Measurements from ENCODE around the gene ZAR1L. TPM values are rescaled to one million over a fixed set of nuclear protein-coding genes. Genes with fewer than 3 reads are reported as not detected.
"Not testable (repeated sequence)": the region's sequence is repeated elsewhere in the genome, so short reads cannot be mapped to it uniquely, and the experiment has no call there.

The ZAR1L gene
- total RNA-seq, 1 experiment from 2014 or later = not detected

- intact Hi-C loops (cut with micrococcal nuclease; ENCODE audit: unreplicated experiment) (no loop called here), in situ Hi-C loops (cut with HindIII; ENCODE audit: low pct_unique_long_range_greater_than_20kb, low sequenced_read_pairs) (no loop called here)
- ChIA-PET CTCF (no interaction called here), POLR2A (no interaction called here)
- Histone ChIP-seq H3K27me3 (ENCODE audit: control insufficient read depth, insufficient read depth, low read length) (no peaks in the 10 kb centered on the region), H3K4me1 (ENCODE audit: control insufficient read depth, insufficient read depth, low read length) (no peaks in the 10 kb centered on the region), H3K4me3 (ENCODE audit: low read depth in 2 of 2, low read length in 2 of 2) (no peak overlapping the region), H3K9me3 (ENCODE audit: control insufficient read depth, insufficient read depth, low read depth, low read length) (no peaks in the 10 kb centered on the region), H3K27ac (ENCODE audit: low read length) (no peak overlapping the region), H3K36me3 (ENCODE audit: control insufficient read depth, insufficient read depth, low read length) (no peaks in the 10 kb centered on the region; the same call in 1 of the 2 replicates)
- TF ChIP-seq SIN3A (IDR thresholded peaks at IDR 0.05; ENCODE audit: borderline replicate concordance, insufficient read depth, low read depth, low read length) (no peak), POLR2AphosphoS5 (IDR thresholded peaks at IDR 0.05; ENCODE audit: low read depth, low read length) (no peak), TCF7L2 (IDR thresholded peaks at IDR 0.05; ENCODE audit: low read depth, low read length) (no peak)
- TF ChIP-seq, protein P1, sequence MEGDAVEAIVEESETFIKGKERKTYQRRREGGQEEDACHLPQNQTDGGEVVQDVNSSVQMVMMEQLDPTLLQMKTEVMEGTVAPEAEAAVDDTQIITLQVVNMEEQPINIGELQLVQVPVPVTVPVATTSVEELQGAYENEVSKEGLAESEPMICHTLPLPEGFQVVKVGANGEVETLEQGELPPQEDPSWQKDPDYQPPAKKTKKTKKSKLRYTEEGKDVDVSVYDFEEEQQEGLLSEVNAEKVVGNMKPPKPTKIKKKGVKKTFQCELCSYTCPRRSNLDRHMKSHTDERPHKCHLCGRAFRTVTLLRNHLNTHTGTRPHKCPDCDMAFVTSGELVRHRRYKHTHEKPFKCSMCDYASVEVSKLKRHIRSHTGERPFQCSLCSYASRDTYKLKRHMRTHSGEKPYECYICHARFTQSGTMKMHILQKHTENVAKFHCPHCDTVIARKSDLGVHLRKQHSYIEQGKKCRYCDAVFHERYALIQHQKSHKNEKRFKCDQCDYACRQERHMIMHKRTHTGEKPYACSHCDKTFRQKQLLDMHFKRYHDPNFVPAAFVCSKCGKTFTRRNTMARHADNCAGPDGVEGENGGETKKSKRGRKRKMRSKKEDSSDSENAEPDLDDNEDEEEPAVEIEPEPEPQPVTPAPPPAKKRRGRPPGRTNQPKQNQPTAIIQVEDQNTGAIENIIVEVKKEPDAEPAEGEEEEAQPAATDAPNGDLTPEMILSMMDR (IDR thresholded peaks at IDR 0.05) = no peak
- TF ChIP-seq, protein P2, sequence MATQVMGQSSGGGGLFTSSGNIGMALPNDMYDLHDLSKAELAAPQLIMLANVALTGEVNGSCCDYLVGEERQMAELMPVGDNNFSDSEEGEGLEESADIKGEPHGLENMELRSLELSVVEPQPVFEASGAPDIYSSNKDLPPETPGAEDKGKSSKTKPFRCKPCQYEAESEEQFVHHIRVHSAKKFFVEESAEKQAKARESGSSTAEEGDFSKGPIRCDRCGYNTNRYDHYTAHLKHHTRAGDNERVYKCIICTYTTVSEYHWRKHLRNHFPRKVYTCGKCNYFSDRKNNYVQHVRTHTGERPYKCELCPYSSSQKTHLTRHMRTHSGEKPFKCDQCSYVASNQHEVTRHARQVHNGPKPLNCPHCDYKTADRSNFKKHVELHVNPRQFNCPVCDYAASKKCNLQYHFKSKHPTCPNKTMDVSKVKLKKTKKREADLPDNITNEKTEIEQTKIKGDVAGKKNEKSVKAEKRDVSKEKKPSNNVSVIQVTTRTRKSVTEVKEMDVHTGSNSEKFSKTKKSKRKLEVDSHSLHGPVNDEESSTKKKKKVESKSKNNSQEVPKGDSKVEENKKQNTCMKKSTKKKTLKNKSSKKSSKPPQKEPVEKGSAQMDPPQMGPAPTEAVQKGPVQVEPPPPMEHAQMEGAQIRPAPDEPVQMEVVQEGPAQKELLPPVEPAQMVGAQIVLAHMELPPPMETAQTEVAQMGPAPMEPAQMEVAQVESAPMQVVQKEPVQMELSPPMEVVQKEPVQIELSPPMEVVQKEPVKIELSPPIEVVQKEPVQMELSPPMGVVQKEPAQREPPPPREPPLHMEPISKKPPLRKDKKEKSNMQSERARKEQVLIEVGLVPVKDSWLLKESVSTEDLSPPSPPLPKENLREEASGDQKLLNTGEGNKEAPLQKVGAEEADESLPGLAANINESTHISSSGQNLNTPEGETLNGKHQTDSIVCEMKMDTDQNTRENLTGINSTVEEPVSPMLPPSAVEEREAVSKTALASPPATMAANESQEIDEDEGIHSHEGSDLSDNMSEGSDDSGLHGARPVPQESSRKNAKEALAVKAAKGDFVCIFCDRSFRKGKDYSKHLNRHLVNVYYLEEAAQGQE (IDR thresholded peaks at IDR 0.05; ENCODE audit: insufficient read depth in 1 of 2, low read depth in 2 of 2, low read length in 1 of 2) = no peak
- ATAC-seq (no peak), DNase-seq (ENCODE audit: low read depth, low spot score) (no peak)
- no TSS peak for BruUV-seq (replicated peaks)
Observed at GRCh38 chr13:32354040-32354439, 38.9 kb upstream of the ZAR1L start.

DNA sequence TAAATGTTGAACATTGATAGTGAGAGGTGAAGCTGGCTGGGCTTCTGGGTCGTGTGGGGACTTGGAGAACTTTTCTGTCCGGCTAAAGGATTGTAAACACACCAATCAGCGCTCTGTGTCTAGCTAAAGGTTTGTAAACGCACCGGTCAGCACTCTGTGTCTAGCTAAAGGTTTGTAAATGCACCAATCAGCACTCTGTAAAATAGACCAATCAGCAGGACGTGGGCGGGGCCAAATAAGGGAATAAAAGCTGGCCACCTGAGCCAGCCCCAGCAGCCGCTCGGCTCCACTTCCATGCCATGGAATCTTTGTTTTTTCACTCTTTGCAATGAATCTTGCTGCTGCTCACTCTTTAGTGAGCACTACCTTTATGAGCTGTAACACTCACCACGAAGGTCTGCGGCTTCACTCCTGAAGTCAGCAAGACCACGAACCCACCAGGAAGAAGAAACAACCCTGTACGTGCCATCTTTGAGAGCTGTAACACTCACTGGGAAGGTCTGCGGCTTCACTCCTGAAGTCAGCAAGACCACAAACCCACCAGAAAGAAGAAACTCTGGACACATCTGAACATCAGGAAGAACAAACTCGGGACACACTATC, 35.8 kb upstream of the ZAR1L start:
- ATAC-seq; intact Hi-C loops (cut with micrococcal nuclease; ENCODE audit: unreplicated experiment); H3K27ac ChIP-seq (ENCODE audit: low read length); CTCF ChIA-PET; H3K36me3 ChIP-seq (ENCODE audit: control insufficient read depth, insufficient read depth, low read length); in situ Hi-C loops (cut with HindIII; ENCODE audit: low pct_unique_long_range_greater_than_20kb, low sequenced_read_pairs); BruUV-seq (replicated peaks); H3K4me1 ChIP-seq (ENCODE audit: control insufficient read depth, insufficient read depth, low read length); H3K27me3 ChIP-seq (ENCODE audit: control insufficient read depth, insufficient read depth, low read length); H3K4me3 ChIP-seq (ENCODE audit: low read depth in 2 of 2, low read length in 2 of 2); DNase-seq (ENCODE audit: low read depth, low spot score); POLR2A ChIA-PET; H3K9me3 ChIP-seq (ENCODE audit: control insufficient read depth, insufficient read depth, low read depth, low read length): not testable (repeated sequence)

DNA sequence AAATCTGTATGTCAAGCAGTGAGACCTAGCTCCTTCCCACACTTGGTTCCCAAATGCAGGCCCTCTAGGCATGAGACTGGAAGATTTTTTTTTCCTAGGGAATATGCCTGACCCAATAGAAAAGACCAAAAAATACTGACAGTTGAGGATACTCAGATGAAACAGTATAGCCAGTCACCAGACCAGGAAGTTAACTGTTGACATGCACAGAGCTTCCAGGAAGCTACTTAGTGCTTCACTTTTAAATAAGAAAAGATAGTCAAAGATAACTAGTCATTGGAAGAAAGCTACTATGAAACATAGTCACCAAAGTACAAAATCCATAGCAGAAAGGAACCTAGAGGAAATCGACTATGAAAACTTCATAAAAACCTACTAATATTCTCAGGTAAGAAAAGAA, 32.5 kb upstream of the ZAR1L start:
- intact Hi-C loops (cut with micrococcal nuclease; ENCODE audit: unreplicated experiment) = no loop called here
- POLR2A ChIA-PET = no interaction called here
- no peak for ATAC-seq
- no peak for DNase-seq (ENCODE audit: low read depth, low spot score)
- Histone ChIP-seq H3K27ac (ENCODE audit: low read length) (no peak overlapping the region), H3K36me3 (ENCODE audit: control insufficient read depth, insufficient read depth, low read length) (no peaks in the 10 kb centered on the region; the same call in 1 of the 2 replicates), H3K9me3 (ENCODE audit: control insufficient read depth, insufficient read depth, low read depth, low read length) (no peaks in the 10 kb centered on the region), H3K4me3 (ENCODE audit: low read depth in 2 of 2, low read length in 2 of 2) (no peak overlapping the region), H3K27me3 (ENCODE audit: control insufficient read depth, insufficient read depth, low read length) (no peaks in the 10 kb centered on the region), H3K4me1 (ENCODE audit: control insufficient read depth, insufficient read depth, low read length) (no peaks in the 10 kb centered on the region)
- CTCF ChIA-PET = no interaction called here
- no TSS peak for BruUV-seq (replicated peaks)
- in situ Hi-C loops (cut with HindIII; ENCODE audit: low pct_unique_long_range_greater_than_20kb, low sequenced_read_pairs) = no loop called here
- TF ChIP-seq POLR2AphosphoS5 (IDR thresholded peaks at IDR 0.05; ENCODE audit: low read depth, low read length) (no peak), TCF7L2 (IDR thresholded peaks at IDR 0.05; ENCODE audit: low read depth, low read length) (no peak), SIN3A (IDR thresholded peaks at IDR 0.05; ENCODE audit: borderline replicate concordance, insufficient read depth, low read depth, low read length) (no peak)
- TF ChIP-seq, protein P1 (IDR thresholded peaks at IDR 0.05) = no peak
- TF ChIP-seq, protein P2 (IDR thresholded peaks at IDR 0.05; ENCODE audit: insufficient read depth in 1 of 2, low read depth in 2 of 2, low read length in 1 of 2) = no peak

Data from Panc1 (cell line).